IMR-90 (cell line): Measurements from ENCODE around the gene SNX27.

Experiments used
- CEBPB ChIP-seq: IDR thresholded peaks from 2 replicates; pipeline ENCODE4 v1.6.1; 2012; ENCODE audit warnings: low read depth, low read length, improper control_type of control experiment
- CTCF ChIP-seq: conservative IDR thresholded peaks from 2 replicates; pipeline ENCODE4 v1.5.1; 2012; ENCODE audit warnings: mild to moderate bottlenecking, low read depth, low read length, improper control_type of control experiment
- FOS ChIP-seq: fragments of 150-350 bp; IDR thresholded peaks from 2 replicates; pipeline ENCODE4 v1.6.1; 2016; ENCODE audit warnings: low read depth, low read length
- POLR2A ChIP-seq: IDR thresholded peaks from 2 replicates; pipeline ENCODE4 v1.6.1; 2012; ENCODE audit warnings: mild to moderate bottlenecking, low read depth, low read length
- RAD21 ChIP-seq: IDR thresholded peaks from 2 replicates; pipeline ENCODE4 v1.6.1; 2012; ENCODE audit warnings: low read length, improper control_type of control experiment
- RFX5 ChIP-seq: IDR thresholded peaks from 2 replicates; pipeline ENCODE4 v1.8.0; 2012; ENCODE audit warnings: low read depth, mild to moderate bottlenecking, low read length, moderate library complexity
- SMC3 ChIP-seq: fragments of 150-350 bp; IDR thresholded peaks from 2 replicates; pipeline ENCODE4 v1.6.1; 2016; ENCODE audit warnings: low read depth, mild to moderate bottlenecking, antibody characterized with exemption, low read length, moderate library complexity
- USF2 ChIP-seq: fragments of 150-350 bp; IDR thresholded peaks from 2 replicates; pipeline ENCODE4 v1.6.1; 2017; ENCODE audit warnings: mild to moderate bottlenecking, antibody characterized with exemption, low read length, low read depth

GRCh38 chr1:151618003-151618402, 6.2 kb downstream of the SNX27 start:
- TF ChIP-seq RFX5, result no peak
- no peak for TF ChIP-seq CEBPB
- TF ChIP-seq CTCF, result no peak
- no peak for TF ChIP-seq FOS
- no peak for TF ChIP-seq POLR2A
- no peak for TF ChIP-seq SMC3
- TF ChIP-seq RAD21, result no peak
- TF ChIP-seq USF2, result no peak
